Raji (cell line): Measurements from ENCODE around the gene RBL1.

Experiments used
- POLR2A ChIP-seq: IDR thresholded peaks from 2 replicates; pipeline ENCODE4 v1.6.1; 2011; ENCODE audit warnings: low read depth, low read length, control low read depth; ENCODE audit not compliant: insufficient read depth

RBL1 gene

GRCh38 chr20:37081717-37082289 is 14.0 kb downstream of the RBL1 start:
- no peak for TF ChIP-seq POLR2A

GRCh38 chr20:37077009-37077408 is 18.8 kb downstream of the RBL1 start:
- no peak for TF ChIP-seq POLR2A

- TF ChIP-seq POLR2A = no peak
These were observed 19.7 kb downstream of the RBL1 start for GRCh38 chr20:37075932-37076685.

- no peak for TF ChIP-seq POLR2A
These were observed 23.3 kb downstream of the RBL1 start for GRCh38 chr20:37072293-37073196.

DNA sequence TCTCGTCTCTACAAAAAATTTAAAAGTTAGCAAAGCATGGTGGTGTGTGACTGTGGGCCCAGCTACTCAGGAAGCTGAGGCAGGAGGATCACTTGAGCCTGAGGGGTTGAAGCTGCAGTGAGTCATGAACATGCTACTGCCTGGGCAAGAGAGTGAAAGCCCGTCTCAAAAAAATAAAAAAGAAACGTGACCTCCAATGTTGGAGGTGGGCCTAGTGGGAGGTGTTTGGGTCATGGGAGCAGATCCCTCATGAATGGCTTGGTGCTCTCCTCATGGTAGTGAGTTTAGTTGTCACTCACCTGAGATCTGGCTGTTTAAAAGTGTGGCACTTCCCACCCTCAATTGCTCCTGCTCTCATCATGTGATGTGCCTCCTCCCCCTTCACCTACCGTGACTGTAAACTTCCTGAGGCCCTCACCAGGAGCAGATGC is 24.3 kb downstream of the RBL1 start:
- no peak for TF ChIP-seq POLR2A

GRCh38 chr20:37066168-37066567 is 29.6 kb downstream of the RBL1 start:
- no peak for TF ChIP-seq POLR2A

DNA sequence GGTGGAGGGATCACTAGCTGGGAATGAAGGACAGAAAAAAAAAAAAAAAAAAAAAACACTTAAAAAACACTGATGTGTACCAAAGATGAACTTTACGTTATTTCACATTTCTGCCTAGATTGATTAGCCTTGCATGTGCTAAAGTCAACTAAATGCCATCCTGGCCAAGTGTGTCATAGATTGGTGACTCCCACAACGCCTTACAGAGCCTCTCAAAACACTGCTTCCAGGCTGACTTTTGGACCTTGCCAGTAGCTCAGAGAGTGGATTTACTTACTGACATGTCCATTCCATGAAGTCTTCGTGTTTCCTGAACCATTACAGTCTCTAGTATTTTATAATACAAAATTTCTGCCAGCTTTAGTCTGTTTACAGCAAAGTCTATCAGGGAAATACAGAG is 40.5 kb downstream of the RBL1 start:
- TF ChIP-seq POLR2A = no peak

DNA sequence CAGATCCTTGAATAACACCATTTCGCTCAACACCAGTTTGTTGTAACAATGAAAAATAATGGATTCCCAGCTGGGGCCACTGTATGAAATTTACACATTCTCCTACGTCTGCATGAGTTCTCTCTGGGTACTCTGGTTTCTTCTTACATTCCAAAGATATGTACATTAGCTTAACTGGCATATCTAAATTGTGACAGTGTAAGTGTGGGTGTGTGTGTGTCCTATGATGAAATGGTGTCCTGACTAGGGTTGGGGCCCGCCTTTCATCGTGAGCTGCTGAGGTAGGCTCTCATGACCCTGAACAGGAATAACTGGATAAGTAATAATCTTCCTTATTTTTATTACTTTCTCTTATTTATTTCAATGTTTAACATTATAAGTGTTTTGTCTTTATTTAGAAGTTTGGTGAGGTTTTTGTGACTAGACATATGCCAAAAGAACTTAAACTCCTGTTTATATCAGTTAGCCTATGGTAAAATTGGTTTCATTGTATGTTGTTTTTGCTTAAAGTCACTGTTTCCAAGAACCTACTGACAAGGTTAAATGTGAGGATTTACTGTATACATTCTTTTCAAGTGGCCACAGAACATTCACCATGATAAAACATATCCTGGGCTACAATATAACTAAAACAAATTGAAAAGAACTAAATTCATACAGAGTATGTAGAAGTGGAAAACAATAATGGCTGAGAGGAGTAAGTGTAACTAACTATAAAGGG is 42.4 kb downstream of the RBL1 start:
- no peak for TF ChIP-seq POLR2A

DNA sequence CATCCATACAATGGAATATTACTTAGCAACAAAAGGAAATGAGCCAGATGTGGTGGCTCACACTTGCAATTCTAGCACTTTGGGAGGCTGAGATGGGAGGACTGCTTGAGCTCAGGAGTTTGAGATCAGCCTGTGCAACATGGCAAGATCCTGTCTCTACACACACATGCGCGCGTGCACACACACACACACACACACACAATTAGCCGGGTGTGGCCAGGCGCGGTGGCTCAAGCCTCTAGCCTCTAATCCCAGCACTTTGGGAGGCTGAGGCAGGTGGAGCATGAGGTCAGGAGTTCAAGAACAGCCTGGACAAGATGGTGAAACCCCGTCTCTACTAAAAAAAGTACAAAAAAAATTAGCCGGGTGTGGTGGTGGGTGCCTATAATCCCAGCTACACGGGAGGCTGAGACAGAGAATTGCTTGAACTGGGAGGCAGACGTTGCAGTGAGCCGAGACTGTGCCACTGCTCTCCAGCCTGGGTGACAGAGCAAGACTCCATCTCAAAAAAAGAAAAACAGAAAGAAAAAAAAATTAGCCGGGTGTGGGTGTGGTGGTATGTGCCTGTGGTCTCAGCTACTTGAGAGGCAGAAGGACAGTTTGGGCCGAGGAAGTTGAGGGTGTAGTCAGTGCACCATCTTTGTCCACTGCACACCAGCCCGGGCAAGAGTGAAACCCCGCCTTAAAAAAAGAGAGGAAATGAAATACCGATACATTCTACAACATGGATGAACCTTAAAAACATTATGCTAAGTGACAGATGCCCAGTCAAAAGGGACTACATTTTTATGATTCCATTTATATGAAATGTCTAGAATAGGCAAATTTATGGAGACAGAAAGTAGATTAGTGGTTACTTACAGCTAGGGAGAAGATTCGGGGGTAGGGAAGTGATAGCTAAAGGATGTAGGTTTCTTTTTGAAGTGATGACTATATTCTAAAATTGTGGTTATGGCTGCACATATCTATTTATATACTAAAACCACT is 52.5 kb downstream of the RBL1 start:
- TF ChIP-seq POLR2A = no peak

DNA sequence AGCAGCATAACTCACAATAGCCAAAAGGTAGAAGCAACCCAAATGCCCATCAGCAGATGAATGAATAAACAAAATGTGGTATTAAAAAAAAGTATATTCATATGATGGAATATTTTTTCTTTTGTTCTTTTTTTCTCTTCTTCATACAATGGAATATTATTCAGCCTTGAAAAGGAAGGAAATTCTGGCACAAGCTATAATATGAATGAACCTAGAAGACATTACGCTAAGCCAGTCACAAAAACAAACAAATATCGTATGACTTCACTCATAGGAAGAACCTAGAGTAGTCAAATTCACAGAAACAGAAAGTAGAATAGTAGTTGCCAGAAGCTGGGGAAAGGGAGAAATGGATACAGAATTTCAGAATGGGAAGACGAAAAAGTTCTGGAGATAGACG is 63.7 kb downstream of the RBL1 start:
- no peak for TF ChIP-seq POLR2A

DNA sequence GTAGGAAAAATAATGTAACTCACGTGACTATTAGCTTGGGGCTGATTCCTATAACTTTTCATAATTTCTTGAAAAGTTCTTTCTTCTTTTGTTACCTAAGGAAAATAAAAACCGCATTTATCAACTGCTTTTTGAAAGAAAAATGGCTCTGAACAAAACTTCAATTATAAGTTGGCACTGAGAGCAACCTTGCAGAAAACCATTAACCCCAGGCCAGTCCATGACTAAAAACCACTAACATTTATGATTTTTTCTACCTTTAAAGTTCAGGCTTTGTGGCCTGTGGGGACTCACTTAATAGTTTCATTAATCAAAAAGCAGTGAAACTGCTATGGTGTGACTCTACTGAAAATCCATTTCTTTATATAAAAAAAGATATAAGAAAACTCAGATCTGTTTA is 75.2 kb downstream of the RBL1 start:
- no peak for TF ChIP-seq POLR2A

- no peak for TF ChIP-seq POLR2A
These were observed 84.7 kb downstream of the RBL1 start for GRCh38 chr20:37011147-37011546.

GRCh38 chr20:37007898-37008649 is 87.7 kb downstream of the RBL1 start:
- TF ChIP-seq POLR2A = no peak
